Hepatocyte (in vitro differentiated cells): ENCODE results near the gene CHMP6. TPM values are rescaled to one million over a fixed set of nuclear protein-coding genes. Genes with fewer than 3 reads are reported as not detected.

Source experiments
- DNase-seq: peaks from one replicate; pipeline ENCODE4 v3.0.0-alpha.2; 2016; ENCODE audit warnings: low spot score
- H2AFZ ChIP-seq: fragments of 200-600 bp; sonication (generic); 2 replicates; pipeline ENCODE4 v1.6.0; 2016; ENCODE audit warnings: antibody characterized with exemption, mild to moderate bottlenecking
- H3K27ac ChIP-seq: fragments of 200-600 bp; sonication (generic); 2 replicates; pipeline ENCODE4 v1.5.1; 2016; ENCODE audit warnings: mild to moderate bottlenecking
- H3K27me3 ChIP-seq: fragments of 200-600 bp; sonication (generic); 2 replicates; pipeline ENCODE4 v1.6.1; 2016
- H3K36me3 ChIP-seq: fragments of 200-600 bp; sonication (generic); replicated peaks from 2 replicates; pipeline ENCODE4 v1.5.1; 2016; ENCODE audit warnings: low read depth; ENCODE audit not compliant: insufficient read depth
- H3K4me1 ChIP-seq: fragments of 200-600 bp; sonication (generic); 2 replicates; pipeline ENCODE4 v1.5.1; 2016; ENCODE audit warnings: mild to moderate bottlenecking, moderate library complexity; ENCODE audit not compliant: insufficient read depth
- H3K4me2 ChIP-seq: fragments of 200-600 bp; sonication (generic); 2 replicates; pipeline ENCODE4 v1.6.0; 2016
- H3K4me3 ChIP-seq: fragments of 200-600 bp; sonication (generic); 2 replicates; pipeline ENCODE4 v1.5.1; 2016; ENCODE audit warnings: mild to moderate bottlenecking
- H3K79me2 ChIP-seq: fragments of 200-600 bp; sonication (generic); 2 replicates; pipeline ENCODE4 v1.6.0; 2017; ENCODE audit warnings: mild to moderate bottlenecking
- H3K9me2 ChIP-seq: fragments of 200-600 bp; sonication (generic); replicated peaks from 2 replicates; pipeline ENCODE4 v1.6.0; 2017; ENCODE audit warnings: mild to moderate bottlenecking; ENCODE audit not compliant: insufficient read depth
- H3K9me3 ChIP-seq: fragments of 200-600 bp; sonication (generic); 2 replicates; pipeline ENCODE4 v1.5.1; 2016; ENCODE audit warnings: low read depth, mild to moderate bottlenecking
- H4K20me1 ChIP-seq: fragments of 200-600 bp; sonication (generic); 2 replicates; pipeline ENCODE4 v1.6.0; 2016; ENCODE audit warnings: mild to moderate bottlenecking; ENCODE audit not compliant: insufficient read depth, poor library complexity, severe bottlenecking
- EZH2 ChIP-seq: fragments of 200-600 bp; sonication (generic); IDR thresholded peaks from 2 replicates; pipeline ENCODE4 v1.6.1; 2016; ENCODE audit warnings: antibody characterized with exemption, mild to moderate bottlenecking, borderline replicate concordance
- EZH2phosphoT487 ChIP-seq: fragments of 200-600 bp; sonication (generic); IDR thresholded peaks from one replicate; pipeline ENCODE4 v1.6.1; 2018; ENCODE audit warnings: antibody characterized with exemption, mild to moderate bottlenecking, low read depth, moderate library complexity; ENCODE audit not compliant: unreplicated experiment, severe bottlenecking
- WGBS: methylation state at CpG from one replicate; pipeline ENCODE4 v1.1.6; 2016; ENCODE audit warnings: low lambda C conversion rate; ENCODE audit errors: missing lambda C conversion rate; 5-methylcytosine and 5-hydroxymethylcytosine counted together
- polyA plus RNA-seq: library from polyadenylated mRNA; unstranded; fragments of >200 nt; fragmentation: Nextera tagmentation; extraction: Ambion mirVana; gene quantifications from 2 replicates; pipeline ENCODE4 v1.2.1, GENCODE V29; 2016
- total RNA-seq: library from RNA; depleted of rRNA; stranded (reverse); fragments of >200 nt; gene quantifications from 2 replicates; pipeline ENCODE4 v1.2.3, GENCODE V29; 2014
- TF ChIP-seq, protein P1 (sequence below): fragments of 200-600 bp; sonication (generic); IDR thresholded peaks from 2 replicates; pipeline ENCODE4 v1.5.1; 2016; ENCODE audit warnings: antibody characterized with exemption, mild to moderate bottlenecking; ENCODE audit not compliant: poor library complexity

Gene CHMP6
- total and polyA plus RNA-seq, 2 experiments from 2014 or later: 16.9 to 38.3 TPM

DNA sequence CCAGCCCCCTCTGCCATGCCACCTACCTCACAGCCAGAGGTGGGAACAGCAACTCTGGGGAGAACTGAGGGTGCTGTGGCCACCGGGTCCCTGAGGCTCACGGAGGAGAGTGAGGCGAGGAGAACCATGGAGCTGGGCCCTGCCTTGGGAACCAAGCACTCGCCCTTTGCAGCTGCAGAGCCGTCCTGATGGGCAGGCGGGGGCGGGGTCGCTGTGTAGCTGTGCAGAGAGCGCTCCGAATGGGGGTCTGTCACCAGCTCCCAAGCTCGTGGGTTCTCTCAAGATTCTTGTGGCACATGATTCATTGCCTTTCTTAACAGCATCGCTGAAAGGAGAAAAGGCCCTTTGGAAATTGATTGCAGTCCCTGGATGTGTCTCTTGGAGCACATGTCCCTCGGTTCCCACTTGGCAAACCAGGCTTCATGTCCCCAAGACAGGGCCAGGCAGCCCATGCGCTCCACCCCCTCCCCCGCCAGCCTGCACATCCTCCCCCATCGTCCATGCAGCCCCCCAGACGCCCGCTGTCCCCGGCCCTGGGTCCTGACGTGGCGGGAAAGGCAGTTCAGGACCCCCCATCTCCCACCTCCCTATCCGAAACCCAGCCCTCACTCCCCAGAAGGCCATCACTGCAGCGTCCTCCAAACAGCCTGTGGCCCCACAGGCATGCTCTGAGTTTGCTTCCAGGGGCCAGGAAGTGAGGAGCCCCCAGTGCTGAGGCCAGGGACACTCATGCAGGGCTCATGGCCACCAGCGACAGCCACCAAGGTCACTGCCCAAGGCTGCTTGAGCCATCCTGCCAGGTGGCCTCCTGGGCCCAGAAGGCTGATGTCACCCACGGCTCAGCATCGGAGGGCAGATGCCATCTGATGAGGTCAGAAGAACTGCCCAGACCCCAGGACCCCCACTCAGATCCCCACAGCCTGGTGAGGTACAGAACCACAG, 20.6 kb upstream of the CHMP6 start:
- Histone ChIP-seq H3K27ac (no peak overlapping the region), H3K4me3 (no peak overlapping the region), H3K4me2 (no peak overlapping the region), H2AFZ (no peak overlapping the region), H3K9me3 (no peaks in the 10 kb centered on the region), H4K20me1 (no peaks in the 10 kb centered on the region), H3K27me3 (peaks cover 4% of the 10 kb centered on the region), H3K4me1 (peaks cover 11% of the 10 kb centered on the region), H3K79me2 (no peaks in the 10 kb centered on the region), H3K9me2 (no peaks in the 10 kb centered on the region), H3K36me3 (no peaks in the 10 kb centered on the region)
- TF ChIP-seq EZH2 (no peak), EZH2phosphoT487 (no peak)
- TF ChIP-seq, protein P1, sequence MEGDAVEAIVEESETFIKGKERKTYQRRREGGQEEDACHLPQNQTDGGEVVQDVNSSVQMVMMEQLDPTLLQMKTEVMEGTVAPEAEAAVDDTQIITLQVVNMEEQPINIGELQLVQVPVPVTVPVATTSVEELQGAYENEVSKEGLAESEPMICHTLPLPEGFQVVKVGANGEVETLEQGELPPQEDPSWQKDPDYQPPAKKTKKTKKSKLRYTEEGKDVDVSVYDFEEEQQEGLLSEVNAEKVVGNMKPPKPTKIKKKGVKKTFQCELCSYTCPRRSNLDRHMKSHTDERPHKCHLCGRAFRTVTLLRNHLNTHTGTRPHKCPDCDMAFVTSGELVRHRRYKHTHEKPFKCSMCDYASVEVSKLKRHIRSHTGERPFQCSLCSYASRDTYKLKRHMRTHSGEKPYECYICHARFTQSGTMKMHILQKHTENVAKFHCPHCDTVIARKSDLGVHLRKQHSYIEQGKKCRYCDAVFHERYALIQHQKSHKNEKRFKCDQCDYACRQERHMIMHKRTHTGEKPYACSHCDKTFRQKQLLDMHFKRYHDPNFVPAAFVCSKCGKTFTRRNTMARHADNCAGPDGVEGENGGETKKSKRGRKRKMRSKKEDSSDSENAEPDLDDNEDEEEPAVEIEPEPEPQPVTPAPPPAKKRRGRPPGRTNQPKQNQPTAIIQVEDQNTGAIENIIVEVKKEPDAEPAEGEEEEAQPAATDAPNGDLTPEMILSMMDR: no peak
- DNase-seq: no peak
- WGBS: 74% methylated on average over 21 of the region's 26 CpGs

DNA sequence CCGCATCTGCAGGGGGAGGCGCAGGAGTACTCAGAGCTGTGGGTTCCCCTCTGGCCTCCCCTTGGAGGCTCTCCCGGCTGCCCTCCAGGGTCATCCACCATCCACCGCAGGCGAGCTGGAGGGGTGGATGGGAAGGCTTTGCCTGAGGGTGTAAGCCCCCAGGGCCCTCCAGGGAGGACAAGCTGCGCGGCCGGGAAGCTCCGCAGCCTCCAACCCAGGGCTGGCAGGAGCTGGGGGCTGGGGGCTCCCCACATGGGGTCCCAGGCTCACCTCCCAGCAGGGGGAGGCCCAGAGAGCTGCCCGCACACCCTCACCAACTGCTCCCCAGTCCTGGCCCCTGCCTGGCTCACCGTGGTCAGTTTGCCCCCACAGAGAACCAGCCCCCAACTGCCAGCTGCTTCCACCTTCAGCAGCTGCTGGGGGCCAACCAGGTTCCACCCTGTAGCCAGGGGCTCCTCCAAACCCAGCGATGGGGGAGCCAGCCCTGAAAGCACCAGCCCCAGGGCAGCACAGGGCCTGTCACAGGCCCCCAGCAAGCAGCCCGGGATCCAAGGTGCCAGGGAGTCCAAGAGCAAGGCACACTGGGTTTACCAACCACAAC, 19.8 kb upstream of the CHMP6 start:
- no peaks in the 10 kb centered on the region for H3K79me2 ChIP-seq
- H3K36me3 ChIP-seq: no peaks in the 10 kb centered on the region
- H3K9me2 ChIP-seq: no peaks in the 10 kb centered on the region
- H3K4me1 ChIP-seq: peaks cover 11% of the 10 kb centered on the region
- TF ChIP-seq EZH2 (no peak), EZH2phosphoT487 (no peak)
- TF ChIP-seq, protein P1: no peak
- no peak overlapping the region for H3K27ac ChIP-seq
- H3K27me3 ChIP-seq: peaks cover 4% of the 10 kb centered on the region
- no peak for DNase-seq
- no peak overlapping the region for H3K4me2 ChIP-seq
- WGBS: 87% methylated on average over 12 of the region's 13 CpGs
- no peaks in the 10 kb centered on the region for H3K9me3 ChIP-seq
- no peak overlapping the region for H2AFZ ChIP-seq
- no peaks in the 10 kb centered on the region for H4K20me1 ChIP-seq
- no peak overlapping the region for H3K4me3 ChIP-seq

DNA sequence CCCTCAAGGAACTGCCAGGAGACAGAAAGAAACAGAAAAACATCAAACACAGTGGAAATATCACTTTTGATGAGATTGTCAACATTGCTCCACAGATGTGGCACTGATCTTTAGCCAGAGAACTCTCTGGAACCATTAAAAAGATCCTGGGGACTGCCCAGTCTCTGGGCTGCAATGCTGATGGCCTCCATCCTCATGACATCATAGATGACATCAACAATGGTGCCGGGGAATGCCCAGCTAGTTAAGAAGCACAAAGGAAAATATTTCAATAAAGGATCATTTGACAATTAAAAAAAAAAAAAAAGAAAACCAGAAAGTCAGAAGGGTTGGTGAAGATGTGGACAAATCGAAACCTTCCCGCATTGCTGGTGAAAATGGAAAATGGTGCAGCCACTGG, 14.9 kb upstream of the CHMP6 start:
- Histone ChIP-seq H3K27ac (no peak overlapping the region), H3K36me3 (no peaks in the 10 kb centered on the region), H3K4me3 (no peak overlapping the region), H3K27me3 (peaks cover 4% of the 10 kb centered on the region), H2AFZ (no peak overlapping the region), H3K79me2 (no peaks in the 10 kb centered on the region), H3K4me1 (peaks cover 5% of the 10 kb centered on the region), H3K9me3 (no peaks in the 10 kb centered on the region), H3K4me2 (no peak overlapping the region), H4K20me1 (no peaks in the 10 kb centered on the region), H3K9me2 (no peaks in the 10 kb centered on the region)
- 85% methylated on average over 3 of the region's 3 CpGs for WGBS
- no peak for DNase-seq
- TF ChIP-seq EZH2phosphoT487 (no peak), EZH2 (no peak)
- TF ChIP-seq, protein P1: no peak
